HG03064 (cell line): ENCODE measurements around the gene SDC1.
"Not testable (repeated sequence)": the region's sequence is repeated elsewhere in the genome, so short reads cannot be mapped to it uniquely, and the experiment has no call there.

Experiments used
- ATAC-seq: cut with Tn5 transposase; IDR thresholded peaks from one replicate; pipeline ENCODE4 v1.9.1; 2021; ENCODE audit warnings: low read depth; ENCODE audit not compliant: unreplicated experiment

The SDC1 gene

DNA sequence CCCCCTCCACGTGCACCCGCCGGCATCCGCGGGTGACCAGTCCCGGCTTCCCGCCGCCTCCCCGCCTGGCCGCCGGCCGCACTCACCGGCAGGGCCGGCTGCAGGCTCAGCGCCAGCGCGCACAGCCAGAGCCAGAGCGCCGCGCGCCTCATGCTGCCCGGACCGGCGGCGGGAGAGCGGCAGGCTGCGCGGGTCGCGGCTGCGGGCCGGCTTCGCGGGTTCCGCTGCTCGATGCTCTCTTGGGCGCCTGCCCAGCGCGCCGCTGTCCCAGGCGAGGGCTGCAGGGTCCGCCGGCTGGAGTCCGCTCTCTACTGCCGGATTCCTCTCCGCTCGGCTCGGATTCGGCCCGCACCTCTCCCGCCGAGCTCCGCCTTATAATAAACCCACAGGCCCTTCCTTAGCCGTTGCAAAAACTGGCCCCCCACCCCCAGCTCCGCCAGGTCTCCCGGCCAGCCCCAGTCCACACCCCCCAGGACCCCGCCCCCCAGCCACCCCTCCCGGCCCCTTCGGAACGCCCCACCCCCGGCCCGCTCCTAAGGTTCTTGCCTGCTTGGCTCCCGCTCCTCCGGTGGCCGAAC lies at the start of gene SDC1:
Gene SDC1 (minus strand): TSS at position 415 of the 578 bp plus-strand sequence. CDS start 263 bp downstream, at position 152.
- ATAC-seq = no peak

DNA sequence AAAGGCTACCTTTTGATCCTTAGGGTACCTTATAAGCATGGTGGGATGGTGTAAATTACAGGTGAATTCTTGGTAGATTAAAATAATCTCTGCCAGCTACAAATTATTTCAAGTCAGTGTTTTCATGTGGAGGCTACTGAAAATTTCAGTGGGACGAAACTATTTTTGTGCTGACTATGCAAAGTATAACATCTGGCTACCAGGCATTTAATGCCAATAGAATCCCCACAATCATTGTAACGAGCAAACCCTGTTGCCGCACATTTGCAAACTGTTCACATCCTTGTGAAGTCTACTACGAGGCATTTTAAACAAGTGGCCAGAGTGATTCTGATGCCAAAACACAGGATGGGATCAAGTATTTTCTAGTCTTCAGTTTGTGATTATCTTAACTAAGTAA lies 48.1 kb upstream of the SDC1 start:
- no peak for ATAC-seq

DNA sequence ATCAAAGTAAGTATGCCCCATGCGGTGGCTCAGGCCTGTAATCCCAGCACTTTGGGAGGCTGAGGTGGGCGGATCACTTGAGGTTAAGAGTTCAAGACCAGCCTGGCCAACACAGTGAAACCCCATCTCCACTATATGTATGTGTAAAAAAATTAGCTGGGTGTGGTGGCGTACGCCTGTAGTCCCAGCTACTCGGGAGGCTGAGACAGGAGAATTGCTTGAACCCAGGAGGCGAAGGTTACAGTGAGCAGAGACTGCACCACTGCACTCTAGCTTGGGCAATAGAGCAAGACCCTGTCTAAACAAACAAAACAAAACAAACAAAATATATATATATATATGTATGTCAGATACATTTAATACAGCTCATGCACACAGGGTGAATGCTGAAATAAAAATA lies 43.4 kb upstream of the SDC1 start:
- ATAC-seq = not testable (repeated sequence)

DNA sequence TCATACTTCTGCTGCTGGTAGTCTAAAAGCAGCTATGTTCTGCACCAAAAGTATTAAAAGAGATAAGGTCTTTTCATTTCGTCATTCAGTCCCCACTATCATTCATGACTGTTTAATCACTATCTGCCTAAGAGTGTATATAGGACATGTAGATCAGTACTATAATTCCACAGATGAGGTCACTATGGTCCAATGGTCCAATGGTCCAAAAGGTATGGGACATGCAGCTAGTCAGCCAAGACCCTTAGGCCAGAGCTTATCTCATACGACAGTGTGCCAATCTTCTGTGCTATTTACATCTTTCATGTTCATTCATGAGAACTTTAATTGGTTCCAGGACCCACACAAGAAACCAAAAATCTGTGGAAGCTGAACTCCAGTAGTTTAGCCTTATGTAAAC lies 42.6 kb upstream of the SDC1 start:
- ATAC-seq = no peak

GRCh38 chr2:20264629-20265028 lies 39.7 kb upstream of the SDC1 start:
- no peak for ATAC-seq

DNA sequence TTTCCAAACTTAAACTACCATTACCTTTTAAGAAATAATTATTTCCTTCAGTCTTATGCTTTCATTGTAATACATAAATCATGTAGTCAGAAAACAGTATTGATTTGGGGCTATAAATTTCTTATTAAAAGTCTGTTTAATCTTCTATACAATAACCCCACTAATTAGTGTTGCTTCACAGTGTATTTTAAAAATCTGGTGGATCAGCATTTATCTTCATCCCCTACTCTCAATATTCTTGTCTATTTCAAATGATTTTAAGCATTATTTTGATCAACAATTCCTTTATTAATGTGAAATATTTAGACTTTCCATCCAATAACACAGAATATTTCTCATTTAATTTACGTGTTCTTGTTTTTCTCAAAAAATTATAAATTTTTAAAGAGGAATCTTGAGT lies 32.5 kb upstream of the SDC1 start:
- no peak for ATAC-seq

DNA sequence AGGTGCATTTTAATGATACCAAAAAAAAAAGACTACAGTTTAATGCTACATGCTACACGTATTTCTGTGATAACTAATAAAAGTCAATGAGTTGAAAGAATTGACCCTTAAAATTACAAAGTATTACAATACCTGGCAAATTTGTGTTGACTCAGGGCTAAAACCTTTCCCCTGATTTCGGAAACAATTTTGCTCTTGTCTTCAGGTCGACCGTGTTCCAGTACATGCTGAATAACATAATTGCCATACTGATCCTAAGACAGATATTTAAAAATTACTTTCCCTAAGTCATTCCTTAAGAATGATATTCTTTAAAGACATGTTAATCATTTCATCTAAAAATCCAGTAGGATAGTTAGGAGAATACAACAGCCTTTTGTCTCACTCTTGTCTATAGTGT lies 29.8 kb upstream of the SDC1 start:
- no peak for ATAC-seq

DNA sequence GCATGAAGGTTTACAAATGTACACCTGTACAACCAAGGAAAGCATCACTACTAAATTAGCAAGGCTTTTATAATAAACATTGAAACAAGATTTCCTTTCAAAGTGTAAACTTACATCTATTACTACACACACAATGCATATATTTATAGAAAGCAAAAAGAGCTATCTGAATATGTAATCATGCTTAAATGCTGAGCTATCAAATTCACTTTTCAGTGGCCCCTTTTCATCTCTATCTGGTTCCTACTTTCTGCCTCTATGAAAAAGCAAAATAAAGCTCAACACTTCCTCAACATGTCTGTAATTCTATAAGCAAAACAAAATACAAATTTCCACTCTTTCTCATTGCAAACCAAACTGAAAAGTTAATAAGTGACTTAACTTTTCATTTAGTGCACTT lies 25.5 kb upstream of the SDC1 start:
- no peak for ATAC-seq

GRCh38 chr2:20249170-20249569 lies 24.2 kb upstream of the SDC1 start:
- ATAC-seq = no peak

GRCh38 chr2:20247084-20247483 lies 22.2 kb upstream of the SDC1 start:
- ATAC-seq = no peak

DNA sequence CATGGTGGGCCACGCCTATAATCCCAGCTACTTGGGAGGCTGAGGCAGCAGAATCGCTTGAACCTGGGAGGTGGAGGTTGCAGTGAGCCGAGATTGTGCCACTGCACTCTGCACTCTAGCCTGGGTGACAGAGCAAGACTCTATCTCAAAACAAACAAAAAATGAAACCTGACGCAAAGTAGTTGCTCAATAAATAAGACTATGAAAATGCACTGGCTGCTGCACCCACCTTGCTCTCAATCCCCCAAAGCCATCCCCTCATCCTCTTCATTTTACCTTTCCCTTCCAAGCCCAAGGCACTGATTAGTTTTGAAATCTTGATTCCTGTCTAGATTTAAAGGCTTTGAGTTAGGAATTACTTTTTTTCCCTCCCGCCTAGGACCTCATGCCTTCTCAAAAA lies 18.7 kb upstream of the SDC1 start:
- not testable (repeated sequence) for ATAC-seq

DNA sequence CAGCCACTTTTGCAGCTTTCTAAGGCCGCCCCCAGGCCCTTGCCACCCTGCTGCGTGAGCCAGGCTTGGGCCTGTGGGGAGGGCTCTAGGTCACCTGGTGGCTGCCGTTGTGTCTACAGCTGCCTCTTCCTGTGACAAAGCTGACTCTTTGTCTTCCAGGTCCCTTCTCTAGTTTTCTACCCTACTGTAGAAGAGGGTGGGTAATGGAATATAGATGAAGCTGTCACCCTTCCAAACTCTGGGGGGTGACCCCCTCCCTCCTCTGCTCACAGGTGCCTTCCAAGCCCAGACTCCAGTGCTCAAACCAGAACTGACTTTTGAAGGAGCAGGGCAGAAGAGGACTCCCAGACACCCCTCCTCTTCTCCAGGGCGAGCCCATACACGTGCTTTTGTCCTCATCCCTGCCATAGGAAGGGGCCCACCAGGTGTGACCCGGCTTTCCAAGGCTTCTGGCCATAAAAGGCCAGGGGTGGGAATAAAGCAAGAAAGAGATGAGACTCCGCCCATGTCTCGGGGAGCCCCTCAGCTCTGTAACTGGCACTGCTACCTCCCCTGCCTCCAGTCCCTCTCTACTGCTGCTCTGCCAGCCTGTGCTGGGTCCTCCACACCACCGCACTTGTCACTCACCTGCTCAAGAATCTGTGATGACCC lies 17.9 kb upstream of the SDC1 start:
- ATAC-seq = no peak

GRCh38 chr2:20241973-20242726 lies 17.2 kb upstream of the SDC1 start:
- ATAC-seq = no peak

DNA sequence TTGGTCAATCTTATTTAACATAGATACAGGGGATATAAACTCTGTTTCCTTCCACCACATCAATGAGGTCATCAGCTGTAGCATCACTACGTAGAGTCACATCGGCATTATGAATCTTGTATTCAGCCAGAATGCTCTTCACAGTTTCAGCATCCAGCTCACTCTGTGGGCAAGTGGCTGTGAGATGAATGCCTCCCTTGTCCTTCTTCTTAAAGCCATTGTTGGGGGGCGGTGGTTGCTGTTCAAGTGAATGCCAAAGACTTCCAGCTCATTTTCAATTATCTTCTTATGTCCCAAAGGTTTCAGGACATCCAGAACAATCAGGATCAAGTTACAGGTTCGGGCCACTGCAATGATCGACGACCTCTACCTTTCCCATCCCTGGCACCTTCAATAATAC lies 15.4 kb upstream of the SDC1 start:
- not testable (repeated sequence) for ATAC-seq

- ATAC-seq = no peak
Measured at GRCh38 chr2:20236496-20236895, 11.6 kb upstream of the SDC1 start.

DNA sequence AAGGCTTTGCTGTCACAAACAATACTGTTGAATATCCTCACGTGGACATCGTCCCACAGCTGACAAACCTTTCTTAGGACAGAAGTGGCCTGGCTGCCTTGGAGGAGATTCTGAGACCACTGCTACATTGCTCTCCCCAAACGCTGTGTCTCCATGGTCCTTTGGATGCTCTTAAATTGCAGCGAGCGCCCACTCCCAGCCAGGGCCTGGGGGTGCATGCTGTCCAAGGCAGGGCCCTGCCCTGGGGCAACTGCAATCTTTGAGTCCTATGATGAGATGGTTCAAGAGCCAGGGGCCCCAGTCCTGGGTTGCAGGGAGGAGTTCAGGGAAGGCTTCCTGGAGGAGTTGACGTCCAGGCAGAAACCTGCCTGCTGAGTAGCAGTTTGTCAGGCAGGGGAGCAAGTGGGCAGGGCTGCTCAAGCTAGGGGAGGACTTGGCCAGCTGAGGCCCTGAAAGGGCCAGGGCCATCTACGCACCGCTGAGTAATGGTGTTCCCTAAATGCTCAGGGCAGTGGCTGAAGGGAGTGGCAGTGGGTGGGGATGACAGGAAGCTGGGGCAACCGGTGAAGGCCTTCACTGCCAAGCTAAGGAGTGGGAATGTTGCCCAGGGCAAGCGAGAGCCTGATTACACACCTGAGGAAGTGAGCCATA lies 10.8 kb upstream of the SDC1 start:
- no peak for ATAC-seq

DNA sequence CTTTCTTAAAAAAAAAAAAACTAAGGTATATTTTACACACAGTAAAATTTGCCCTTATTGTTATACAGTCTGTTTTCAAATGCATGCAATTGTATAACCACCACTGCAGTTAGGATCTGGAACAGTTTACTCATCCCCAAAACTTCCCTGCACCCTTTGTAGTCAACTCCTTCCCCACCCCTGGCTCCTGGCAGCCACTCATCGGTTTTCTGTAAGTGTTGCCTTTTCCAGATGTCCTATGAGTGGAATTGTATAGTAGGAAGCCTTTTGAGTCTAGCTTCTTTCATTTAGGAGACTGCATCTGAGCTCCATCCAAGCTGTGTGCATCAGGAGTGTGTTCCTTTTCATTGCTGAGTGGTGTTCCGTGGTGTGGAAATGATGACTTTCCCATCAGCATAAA lies 9.7 kb upstream of the SDC1 start:
- not testable (repeated sequence) for ATAC-seq

GRCh38 chr2:20232837-20233207 lies 7.9 kb upstream of the SDC1 start:
- no peak for ATAC-seq

GRCh38 chr2:20231598-20232026 lies 6.7 kb upstream of the SDC1 start:
- ATAC-seq = no peak

GRCh38 chr2:20231159-20231558 lies 6.2 kb upstream of the SDC1 start:
- ATAC-seq = no peak

DNA sequence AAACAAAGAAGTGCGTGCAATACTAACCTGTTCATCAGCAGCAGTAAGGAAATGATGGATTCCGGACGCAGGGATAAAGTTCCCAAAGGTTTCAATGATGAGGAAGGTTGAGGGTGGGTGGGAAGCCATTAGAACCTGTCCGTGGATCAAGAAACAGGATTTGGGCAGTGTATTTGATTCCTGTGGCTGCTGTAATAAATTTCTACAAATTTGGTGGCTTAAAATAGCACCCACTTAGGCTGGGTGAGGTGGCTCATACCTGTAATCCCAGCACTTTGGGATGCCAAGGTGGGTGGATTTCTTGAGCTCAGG lies 5.1 kb upstream of the SDC1 start:
- no peak for ATAC-seq
